Liver (tissue), 3 donors: ENCODE data around the gene RAVER1.

ENCODE experiments used
- ATF3 ChIP-seq: IDR thresholded peaks from 2 replicates; pipeline ENCODE4 v1.6.1; 2016; ENCODE audit warnings: antibody characterized with exemption
- CTCF ChIP-seq: fragments of 150-350 bp; IDR thresholded peaks from 2 replicates; pipeline ENCODE4 v1.5.1; 2017; ENCODE audit warnings: improper control_type of control experiment, low read depth, low read length; ENCODE audit not compliant: missing input control
- EGR1 ChIP-seq, 2 donors: IDR thresholded peaks; 2 replicates each; pipeline ENCODE4 v1.6.1; 2016 to 2018; ENCODE audit warnings: antibody characterized with exemption in 2 of 2, low read depth in 2 of 2
- FOXA1 ChIP-seq: IDR thresholded peaks from 2 replicates; pipeline ENCODE4 v1.6.1; 2016; ENCODE audit warnings: antibody characterized with exemption
- GABPA ChIP-seq, 2 donors: IDR thresholded peaks in 1 of 2; conservative IDR thresholded peaks in 1 of 2; 2 replicates each; pipeline ENCODE4 v1.6.1; 2016; ENCODE audit warnings: antibody characterized with exemption in 2 of 2, mild to moderate bottlenecking in 1 of 2, moderate library complexity in 1 of 2
- JUND ChIP-seq, 2 donors: IDR thresholded peaks; 2 replicates each; pipeline ENCODE4 v1.6.1; 2016; ENCODE audit warnings: antibody characterized with exemption in 2 of 2
- MAX ChIP-seq: IDR thresholded peaks from 2 replicates; pipeline ENCODE4 v1.6.1; 2016; ENCODE audit warnings: antibody characterized with exemption
- NR2F2 ChIP-seq: IDR thresholded peaks from 2 replicates; pipeline ENCODE4 v1.6.1; 2016; ENCODE audit warnings: antibody characterized with exemption
- RAD21 ChIP-seq, 2 donors: IDR thresholded peaks; 2 replicates each; pipeline ENCODE4 v1.6.1; 2016; ENCODE audit warnings: antibody characterized with exemption in 2 of 2, mild to moderate bottlenecking in 2 of 2
- REST ChIP-seq: IDR thresholded peaks from 2 replicates; pipeline ENCODE4 v1.6.1; 2016; ENCODE audit warnings: antibody characterized with exemption, mild to moderate bottlenecking
- RXRA ChIP-seq, 2 donors: IDR thresholded peaks; 2 replicates each; pipeline ENCODE4 v1.6.1; 2017 to 2018; ENCODE audit warnings: antibody characterized with exemption in 2 of 2, mild to moderate bottlenecking in 1 of 2
- TAF1 ChIP-seq: conservative IDR thresholded peaks from 2 replicates; pipeline ENCODE4 v1.6.1; 2016; ENCODE audit warnings: antibody characterized with exemption, mild to moderate bottlenecking
- YY1 ChIP-seq: IDR thresholded peaks from 2 replicates; pipeline ENCODE4 v1.6.1; 2016; ENCODE audit warnings: antibody characterized with exemption, mild to moderate bottlenecking
- TF ChIP-seq, protein P1 (sequence below): IDR thresholded peaks from 2 replicates; pipeline ENCODE4 v1.6.1; 2016; ENCODE audit warnings: antibody characterized with exemption
- donor health status: healthy.
- donor health status: healthy.

DNA sequence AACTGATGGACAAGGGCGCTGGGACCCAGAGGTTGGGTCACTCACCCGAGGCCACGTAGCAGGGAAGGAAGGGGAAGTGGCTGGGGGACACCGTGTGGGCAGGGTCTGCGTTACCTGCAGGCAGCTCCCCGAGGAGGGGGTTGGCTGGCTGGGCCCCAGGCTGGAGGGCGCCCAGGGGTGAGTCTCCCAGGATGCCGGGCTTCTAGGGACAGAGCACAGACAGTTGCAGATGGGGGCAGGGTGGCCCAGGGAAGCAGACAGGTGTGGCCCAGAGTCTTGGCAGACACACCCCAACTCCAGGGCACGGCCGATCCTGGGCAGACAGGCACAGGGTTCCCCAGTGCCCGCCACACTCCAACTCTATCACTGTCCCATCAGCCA is 11.9 kb downstream of the RAVER1 start:
- TF ChIP-seq CTCF (no peak), YY1 (no peak), MAX (no peak), RXRA (IDR thresholded peaks at IDR 0.05) (no peak), ATF3 (no peak), RAD21 (IDR thresholded peaks at IDR 0.05) (no peak), EGR1 (IDR thresholded peaks at IDR 0.05; ENCODE audit: low read depth in 2 of 2) (no peak), TAF1 (no peak), GABPA (IDR thresholded peaks at IDR 0.05 in 1 of 2, conservative IDR thresholded peaks at IDR 0.05 in 1 of 2) (no peak), REST (no peak), NR2F2 (no peak), FOXA1 (no peak), JUND (IDR thresholded peaks at IDR 0.05) (no peak)
- TF ChIP-seq, protein P1, sequence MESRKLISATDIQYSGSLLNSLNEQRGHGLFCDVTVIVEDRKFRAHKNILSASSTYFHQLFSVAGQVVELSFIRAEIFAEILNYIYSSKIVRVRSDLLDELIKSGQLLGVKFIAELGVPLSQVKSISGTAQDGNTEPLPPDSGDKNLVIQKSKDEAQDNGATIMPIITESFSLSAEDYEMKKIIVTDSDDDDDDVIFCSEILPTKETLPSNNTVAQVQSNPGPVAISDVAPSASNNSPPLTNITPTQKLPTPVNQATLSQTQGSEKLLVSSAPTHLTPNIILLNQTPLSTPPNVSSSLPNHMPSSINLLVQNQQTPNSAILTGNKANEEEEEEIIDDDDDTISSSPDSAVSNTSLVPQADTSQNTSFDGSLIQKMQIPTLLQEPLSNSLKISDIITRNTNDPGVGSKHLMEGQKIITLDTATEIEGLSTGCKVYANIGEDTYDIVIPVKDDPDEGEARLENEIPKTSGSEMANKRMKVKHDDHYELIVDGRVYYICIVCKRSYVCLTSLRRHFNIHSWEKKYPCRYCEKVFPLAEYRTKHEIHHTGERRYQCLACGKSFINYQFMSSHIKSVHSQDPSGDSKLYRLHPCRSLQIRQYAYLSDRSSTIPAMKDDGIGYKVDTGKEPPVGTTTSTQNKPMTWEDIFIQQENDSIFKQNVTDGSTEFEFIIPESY, result no peak
